Hematopoietic multipotent progenitor cell treated with erythropoietin and hydrocortisone succinate and interleukin-3 and kit ligand, for 4 days (in vitro differentiated cells): ENCODE results near the gene KRTAP10-2.

ENCODE experiments used
- DNase-seq: peaks from one replicate; pipeline ENCODE4 v3.0.0-alpha.2; 2015

The KRTAP10-2 gene

DNA sequence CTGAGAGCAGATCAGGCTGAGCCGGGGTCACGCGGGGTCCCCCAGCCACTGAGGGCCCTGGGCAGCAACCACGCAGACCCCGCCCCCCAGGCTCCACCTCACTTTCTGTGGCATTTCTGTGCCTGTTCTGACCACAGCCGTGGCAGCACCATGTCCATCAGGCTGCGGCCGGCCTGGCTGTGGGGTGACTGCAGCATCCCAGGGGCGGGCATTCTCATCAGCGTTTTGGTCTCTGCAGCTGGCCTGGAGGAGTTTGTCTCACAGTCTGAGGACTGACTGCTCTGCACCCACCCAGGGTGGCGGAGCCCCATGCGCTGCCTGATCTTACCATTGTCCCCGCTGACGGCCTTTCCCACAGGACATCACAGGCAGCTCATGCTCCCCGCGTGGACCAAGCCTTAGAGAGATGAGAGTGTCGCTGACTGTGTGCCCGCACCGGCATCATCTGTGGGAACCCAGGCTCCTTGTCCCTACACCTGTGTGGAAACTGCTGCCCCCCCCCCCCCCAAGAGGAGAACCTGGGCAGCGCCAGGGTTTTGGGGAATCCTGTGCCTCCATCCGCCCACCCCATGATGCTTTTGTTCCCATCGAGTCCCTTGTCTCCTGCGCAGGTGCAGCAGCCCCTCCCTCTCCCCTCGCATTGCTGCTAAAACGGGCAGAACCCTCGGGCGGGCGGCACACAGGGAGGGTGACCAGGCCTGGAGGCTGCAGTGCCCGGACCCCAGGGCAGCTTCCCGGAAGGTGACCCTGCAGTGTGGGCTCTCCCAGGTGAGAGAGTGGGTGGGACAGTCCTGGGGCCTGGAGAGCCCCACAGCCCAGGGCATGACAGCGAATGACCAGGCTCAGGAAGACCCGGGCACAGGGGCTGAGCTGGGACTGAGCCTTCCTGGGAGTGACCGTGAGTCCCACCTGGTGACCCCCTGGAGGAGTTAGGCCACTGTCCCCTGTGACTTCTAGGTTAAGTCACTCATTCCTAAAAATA lies 13.1 kb downstream of the KRTAP10-2 start:
- no peak for DNase-seq

GRCh38 chr21:44535963-44536362 lies 15.3 kb downstream of the KRTAP10-2 start:
- no peak for DNase-seq

DNA sequence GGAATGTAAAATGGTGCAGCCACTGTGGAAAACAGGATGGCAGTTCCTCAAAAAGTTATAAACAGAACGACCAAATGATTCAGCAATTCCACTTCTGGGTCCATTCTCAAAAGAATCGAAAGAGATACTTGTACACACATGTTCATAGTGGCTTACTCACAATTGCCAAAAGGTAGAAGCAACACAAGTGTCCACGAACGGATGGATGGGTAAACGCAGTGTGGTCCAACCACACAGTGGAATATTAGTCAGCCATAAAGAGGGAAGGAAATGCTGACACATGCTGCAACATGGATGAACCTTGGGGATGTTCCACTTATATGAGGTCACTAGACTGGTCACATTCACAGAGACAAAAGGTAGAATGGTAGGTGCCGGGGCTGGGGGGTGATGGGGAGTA lies 16.6 kb downstream of the KRTAP10-2 start:
- DNase-seq: no peak

DNA sequence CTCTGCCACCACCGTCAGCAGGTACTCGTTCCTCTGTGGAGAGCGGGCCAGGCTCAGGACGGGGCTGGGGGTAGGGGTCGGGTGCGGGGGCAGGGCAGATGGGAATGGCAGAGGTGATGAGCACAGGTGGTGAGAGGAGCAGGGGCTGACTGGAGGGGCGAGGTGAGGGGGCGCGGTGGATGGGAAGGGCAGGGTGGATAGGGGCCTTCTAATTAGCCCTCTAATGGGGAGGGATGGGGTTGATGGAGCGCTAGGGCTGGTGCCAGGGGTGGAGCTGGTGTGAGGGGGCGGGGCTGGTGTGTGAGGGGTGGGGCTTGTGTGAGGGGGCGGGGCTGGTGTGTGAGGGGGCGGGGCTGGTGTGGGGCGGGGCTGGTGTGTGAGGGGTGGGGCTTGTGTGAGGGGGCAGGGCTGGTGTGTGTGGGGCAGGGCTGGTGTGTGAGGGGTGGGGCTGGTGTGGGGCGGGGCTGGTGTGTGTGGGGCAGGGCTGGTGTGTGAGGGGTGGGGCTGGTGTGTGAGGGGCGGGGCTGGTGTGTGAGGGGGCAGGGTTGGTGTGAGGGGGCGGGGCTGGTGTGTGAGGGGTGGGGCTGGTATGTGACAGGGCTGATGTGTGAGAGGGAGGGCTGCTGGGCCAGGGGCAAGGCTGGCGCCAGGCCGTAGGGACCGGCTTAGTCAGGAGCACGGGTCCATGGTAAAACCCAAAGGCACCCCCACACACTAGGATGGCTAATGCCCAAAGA lies 17.2 kb downstream of the KRTAP10-2 start:
- DNase-seq: peak; percentile 15

DNA sequence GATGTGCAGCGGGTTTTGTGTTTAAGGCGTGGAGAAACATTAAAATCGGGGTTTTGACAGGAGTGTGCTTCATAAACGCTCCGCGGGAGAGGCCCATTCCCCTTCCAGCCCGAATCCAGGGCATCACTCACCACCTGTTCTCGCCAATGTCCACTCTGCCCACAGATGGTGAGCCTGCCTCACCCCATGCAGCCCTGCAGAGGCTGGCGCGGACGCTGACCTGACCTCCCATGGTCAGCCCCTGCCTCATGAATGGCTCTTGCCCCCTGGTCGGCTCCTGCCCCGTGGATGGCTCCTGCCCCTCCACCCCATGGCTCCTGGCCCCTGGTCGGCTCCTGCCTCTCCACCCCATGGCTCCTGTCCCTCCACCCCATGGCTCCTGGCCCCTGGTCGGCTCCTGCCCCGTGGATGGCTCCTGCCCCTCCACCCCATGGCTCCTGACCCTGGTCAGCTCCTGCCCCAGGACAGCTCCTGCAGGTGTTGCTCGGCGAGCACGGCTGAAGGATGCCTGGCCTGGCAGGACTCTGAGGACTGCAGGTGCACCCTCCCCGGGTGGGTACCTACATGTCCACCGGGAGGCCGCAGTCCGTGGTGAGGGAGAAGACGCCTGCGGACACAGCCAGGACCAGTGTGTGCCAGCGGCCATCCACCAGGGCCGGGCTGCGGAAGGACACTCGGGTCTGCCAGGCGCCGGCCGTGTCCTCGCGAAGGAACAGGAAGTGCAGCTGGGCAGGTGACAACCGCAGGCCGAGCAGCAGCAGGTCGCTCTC lies 18.0 kb downstream of the KRTAP10-2 start:
- no peak for DNase-seq

GRCh38 chr21:44532712-44533111 lies 18.6 kb downstream of the KRTAP10-2 start:
- no peak for DNase-seq

- DNase-seq: no peak
Measured at GRCh38 chr21:44531606-44532564, 19.4 kb downstream of the KRTAP10-2 start.

DNA sequence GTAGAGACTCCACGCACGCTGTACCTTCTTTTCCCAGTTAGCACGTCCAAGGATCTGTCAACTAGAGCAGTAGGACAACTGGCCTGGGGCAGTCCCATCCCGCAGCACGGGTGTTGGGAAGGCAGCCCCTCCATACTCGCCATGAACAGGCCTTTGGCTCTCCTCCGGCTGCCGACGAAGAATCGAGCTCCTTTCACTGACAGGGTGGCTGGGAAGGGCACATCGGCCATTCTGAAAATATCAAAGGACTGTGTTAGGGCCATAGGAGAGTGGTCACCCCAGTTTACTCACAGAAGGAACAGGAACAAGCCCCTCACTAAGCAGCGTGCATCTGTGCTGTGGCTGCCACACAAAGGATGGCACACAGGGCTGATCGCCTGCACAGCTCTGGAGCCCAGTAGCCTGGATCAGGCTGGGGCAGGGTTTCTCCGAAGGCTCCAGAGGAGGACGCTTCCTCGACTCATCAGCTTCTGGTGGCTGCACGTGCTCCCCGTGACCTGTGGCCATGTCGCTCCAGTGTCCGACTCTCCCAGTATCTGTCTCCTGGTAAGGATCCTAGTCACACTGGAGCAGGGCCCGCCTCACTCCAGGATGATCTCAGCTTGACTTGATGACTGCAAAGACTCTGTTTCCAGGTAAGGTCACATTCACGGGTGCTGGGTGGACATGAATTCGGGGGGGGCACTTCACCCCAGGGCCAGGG lies 20.3 kb downstream of the KRTAP10-2 start:
- DNase-seq: no peak

GRCh38 chr21:44530221-44530902 lies 20.9 kb downstream of the KRTAP10-2 start:
- no peak for DNase-seq

GRCh38 chr21:44529503-44530125 lies 21.7 kb downstream of the KRTAP10-2 start:
- no peak for DNase-seq

GRCh38 chr21:44529011-44529421 lies 22.3 kb downstream of the KRTAP10-2 start:
- no peak for DNase-seq

GRCh38 chr21:44528634-44528995 lies 22.7 kb downstream of the KRTAP10-2 start:
- DNase-seq: no peak

GRCh38 chr21:44527983-44528633 lies 23.2 kb downstream of the KRTAP10-2 start:
- DNase-seq: no peak

DNA sequence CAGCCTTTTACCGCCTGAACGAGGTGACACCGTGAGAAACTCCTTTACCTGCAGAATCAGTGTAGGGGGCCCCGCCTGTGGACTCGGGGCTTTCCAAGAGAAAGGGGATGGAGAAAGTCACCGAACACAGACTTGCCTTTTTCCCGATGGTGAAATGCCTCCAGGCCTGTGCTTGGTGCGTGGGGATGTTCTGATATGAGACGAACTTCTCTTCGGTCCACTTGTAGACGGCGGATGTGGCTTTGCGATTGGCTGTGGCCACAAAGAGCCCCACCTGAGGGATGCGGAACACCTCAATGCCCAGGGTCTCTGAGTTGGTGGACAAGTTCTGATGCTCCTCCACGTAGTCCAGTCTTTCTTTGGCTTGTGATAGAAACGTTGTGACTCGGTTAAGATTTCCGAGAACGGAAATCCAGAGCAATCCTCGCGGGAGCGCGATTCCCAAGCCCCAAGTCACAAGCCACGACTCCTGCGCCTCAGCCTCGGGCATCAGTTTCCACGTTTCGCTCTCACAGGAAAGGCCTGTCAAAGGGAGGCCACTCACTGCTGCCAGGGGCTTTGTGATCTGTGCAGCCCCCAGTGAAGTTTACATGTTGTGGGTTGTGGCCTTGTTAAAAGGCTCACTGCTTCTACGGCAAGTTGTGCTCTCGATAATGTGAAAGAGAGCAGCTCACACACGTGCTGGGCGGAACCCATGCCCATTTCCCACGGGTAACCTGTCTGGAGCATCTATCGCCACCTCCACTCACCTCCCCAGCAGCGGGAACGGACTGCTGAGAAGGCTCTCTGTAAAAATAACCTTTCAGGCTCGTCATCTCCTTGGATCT lies 23.9 kb downstream of the KRTAP10-2 start:
- no peak for DNase-seq

GRCh38 chr21:44526096-44526997 lies 25.0 kb downstream of the KRTAP10-2 start:
- no peak for DNase-seq

GRCh38 chr21:44525391-44526095 lies 25.8 kb downstream of the KRTAP10-2 start:
- DNase-seq: no peak
